Fibroblast of skin of back (primary cell): Measurements from ENCODE around the gene ZDHHC14.
"Not testable (repeated sequence)": the region's sequence is repeated elsewhere in the genome, so short reads cannot be mapped to it uniquely, and the experiment has no call there.

Experiments
- DNase-seq: peaks from one replicate; pipeline ENCODE4 v3.0.0-alpha.2; 2013

The ZDHHC14 gene

DNA sequence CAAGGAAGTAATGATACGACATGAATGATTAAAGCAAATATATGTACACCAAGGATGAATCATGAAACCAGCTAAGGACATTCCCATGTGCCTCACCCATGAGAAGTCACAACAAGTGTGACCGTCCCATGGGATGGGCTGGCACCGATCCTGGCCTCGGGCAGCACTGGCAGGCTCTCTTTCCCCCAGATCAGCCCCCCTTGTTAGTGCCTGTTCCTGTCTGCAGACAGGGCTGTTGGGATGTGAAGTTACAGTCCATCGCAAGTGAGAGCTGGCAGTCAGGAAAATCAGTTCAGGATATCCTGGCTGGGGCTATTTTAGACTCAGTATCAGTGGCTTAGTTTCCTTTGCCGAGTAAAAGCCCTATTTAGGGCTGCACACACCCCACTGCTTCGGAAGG lies 312.9 kb downstream of the ZDHHC14 start:
- peak; percentile 41 for DNase-seq

DNA sequence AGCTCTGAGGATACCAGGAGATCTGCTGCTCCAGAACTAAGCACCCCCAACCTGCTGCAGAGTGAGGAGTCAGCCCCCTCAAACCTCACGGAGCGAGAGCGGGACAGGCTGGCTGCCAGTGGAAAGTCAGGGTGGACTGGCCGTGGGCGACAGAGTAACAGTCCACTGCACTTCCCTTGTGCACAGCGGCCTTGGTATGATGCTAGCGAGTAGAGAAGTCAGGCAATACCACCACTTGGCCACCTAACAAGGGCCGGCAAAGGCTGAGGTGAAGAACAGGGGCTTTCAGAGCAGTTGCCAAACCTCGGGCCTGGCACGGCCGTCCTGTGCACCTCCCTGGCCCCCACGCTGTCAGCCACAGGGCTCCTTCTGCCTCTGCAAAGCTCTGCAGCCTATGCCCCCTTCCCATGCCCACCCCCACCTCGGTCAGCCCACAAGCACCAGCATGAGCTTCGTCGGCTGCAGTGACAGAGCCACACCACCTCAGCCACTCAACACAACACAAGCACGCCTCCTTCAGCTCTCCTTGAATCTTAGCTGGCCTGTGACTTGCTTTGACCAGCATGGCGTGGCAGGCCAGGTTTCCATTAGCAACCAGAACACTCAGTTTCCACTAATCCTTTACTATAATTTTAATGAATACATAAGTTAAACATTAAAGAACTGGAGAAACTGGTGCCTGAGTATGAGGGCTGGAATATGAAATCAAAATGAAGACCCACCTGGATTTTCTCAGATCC lies 314.5 kb downstream of the ZDHHC14 start:
- DNase-seq = no peak

DNA sequence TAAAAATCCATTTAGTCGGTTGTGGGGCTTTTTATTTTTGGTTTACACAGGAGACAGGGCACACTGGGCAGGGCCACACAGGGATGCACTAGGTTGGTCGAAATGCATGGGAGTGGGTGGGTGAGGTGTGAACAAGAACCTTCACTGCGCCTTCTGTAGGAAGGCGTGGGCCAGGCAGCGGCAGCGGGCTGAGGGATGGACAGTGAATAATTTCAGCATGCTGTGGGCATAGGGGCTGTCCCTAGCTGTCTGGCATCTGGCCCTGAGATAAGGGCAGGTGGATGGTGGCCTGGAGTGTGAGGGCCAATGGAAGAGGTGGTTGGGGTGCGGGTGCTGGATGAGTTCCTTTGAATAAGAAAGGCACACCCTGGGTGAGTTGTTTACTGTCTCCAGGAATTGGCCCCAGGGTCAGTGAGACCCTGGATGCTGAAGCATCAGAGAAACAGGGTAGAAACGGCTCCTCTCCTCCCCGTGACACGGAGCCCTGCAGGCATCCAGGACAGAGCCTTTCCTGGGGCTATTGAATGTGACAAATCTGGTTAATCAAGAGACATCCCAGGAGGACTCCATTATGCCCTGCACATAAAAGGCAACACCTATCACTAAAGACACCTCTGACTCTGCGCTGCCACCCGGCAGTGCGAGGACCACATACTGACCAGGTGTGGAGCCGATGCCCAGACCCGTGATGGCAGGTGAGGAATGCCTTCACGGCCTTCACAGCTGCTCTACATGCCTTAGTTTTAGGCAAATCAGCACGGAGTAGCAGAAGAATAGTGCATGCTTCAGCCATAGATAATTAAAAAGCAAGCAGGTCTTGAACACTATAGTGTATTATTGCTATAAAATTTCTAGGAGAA lies 319.0 kb downstream of the ZDHHC14 start:
- DNase-seq = no peak

DNA sequence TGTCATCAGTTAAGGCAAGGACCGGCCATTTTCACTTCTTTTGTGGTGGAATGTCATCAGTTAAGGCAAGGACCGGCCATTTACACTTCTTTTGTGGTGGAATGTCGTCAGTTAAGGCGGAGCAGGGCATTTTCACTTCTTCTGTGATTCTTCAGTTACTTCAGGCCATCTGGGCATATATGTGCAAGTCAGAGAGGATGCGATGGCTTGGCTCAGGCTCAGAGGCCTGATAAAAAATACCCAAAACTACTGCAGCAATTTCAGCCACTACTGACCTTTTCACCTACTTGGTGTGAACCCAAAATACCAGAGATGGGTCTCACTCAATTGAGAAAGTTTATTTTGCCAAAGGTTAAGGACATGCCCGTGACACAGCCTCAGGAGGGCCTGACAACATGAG lies 325.4 kb downstream of the ZDHHC14 start:
- DNase-seq = not testable (repeated sequence)

DNA sequence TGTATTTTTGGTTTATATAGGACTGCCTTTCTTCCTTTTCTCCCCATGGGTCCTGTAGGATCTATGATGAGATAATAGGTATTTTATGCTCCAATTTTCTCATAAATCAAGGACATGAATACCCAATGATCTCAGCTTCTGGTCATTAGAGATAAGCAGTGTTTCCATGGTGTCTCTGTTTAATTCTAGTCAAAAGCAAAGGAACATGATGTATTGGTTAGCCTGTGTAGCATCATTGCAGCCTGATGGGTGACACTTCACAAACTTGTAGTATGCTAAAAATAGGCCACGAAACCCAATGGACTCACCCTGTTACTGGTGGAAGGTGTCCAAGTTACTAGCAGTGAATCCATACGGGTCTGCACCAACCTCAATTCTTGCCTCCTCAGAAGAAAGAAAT lies 325.9 kb downstream of the ZDHHC14 start:
- no peak for DNase-seq

DNA sequence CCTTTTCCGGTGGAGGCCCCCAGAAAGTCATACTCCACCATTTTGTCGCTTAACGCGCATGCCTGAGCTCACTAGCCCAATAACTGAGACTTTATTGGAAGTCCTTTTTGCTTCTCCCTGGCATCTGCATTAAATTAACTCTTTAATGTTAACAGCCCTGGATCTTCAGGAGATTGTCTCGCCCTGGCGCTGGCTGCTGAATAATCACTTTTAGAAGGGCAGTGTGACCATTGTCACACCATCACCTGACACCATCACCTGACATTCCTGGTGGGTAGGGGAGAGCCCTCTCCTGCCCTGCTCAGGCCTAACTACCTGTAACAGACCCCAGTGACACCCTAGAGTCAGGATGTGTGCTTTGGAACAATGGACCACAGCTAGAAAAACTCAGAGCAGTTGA lies 326.6 kb downstream of the ZDHHC14 start:
- no peak for DNase-seq

DNA sequence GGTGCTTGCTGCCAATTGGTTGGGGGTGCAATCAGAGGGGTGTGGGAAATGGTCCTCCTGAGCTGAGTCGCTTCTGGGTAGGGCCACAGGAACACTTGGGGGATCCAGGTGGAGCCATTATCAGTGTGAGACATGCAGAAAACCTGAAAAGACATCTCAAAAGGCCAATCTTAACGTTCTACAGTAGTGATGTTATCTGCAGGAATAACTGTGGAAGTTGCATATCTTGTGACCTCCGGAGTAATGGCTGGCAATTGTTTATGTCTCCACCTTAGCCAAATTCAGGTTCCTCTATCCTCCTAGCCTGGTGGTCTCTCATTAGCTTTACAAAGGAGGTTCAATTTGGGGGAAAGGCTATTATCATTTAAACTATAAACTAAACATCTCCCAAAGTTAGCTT lies 327.2 kb downstream of the ZDHHC14 start:
- no peak for DNase-seq

DNA sequence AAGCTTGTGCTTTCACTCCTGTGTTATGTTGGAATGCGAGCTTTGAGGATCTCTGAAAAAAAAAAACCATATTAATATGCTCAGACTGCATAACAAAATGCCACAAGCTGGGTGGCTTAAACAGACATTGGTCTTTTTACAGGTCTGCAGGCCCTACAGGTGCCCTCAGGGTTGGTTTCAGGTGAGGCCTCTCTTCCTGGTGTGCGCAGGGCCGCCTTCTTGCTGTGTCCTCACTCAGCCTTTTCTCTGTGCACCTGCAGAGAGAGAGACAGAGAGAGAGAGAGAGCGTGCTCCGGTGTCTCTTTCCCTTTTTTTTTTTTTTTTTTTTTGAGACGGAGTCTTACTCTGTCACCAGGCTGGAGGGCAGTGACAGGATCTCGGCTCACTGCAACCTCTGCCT lies 327.9 kb downstream of the ZDHHC14 start:
- no peak for DNase-seq

DNA sequence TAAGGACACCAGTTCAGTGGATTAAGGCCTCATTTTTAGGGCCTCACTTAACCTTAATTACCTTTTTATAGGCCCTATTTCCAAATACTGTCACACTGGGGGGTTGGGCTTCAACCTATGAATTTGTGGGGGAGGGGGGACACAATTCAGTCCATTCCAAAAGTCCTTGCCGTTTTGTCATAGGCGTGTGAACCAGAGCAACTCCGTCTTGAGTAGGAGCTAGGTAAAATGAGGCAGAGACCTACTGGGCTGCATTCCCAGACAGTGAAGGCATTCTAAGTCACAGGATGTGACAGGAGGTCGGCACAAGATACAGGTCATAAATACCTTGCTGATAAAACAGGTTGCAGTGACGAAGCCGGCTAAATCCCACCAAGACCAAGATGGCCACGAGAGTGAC lies 328.6 kb downstream of the ZDHHC14 start:
- DNase-seq = no peak

DNA sequence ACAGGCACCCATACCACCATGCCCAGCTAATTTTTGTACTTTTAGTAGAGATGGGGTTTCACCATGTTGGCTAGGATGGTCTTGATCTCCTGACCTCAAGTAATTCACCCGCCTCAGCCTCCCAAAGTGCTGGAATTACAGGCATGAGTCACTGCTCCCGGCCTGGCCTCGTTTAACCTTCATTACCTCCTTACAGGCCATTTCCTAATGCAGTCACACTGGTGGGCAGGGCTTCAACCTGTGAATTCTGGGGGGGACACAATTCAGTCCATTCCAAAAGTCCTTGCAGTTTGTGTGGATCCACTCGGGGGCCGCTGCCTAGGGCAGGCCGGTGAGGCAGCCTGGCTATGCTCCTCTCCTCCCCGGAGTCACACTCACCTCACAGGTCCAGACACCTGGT lies 329.6 kb downstream of the ZDHHC14 start:
- DNase-seq = no peak

DNA sequence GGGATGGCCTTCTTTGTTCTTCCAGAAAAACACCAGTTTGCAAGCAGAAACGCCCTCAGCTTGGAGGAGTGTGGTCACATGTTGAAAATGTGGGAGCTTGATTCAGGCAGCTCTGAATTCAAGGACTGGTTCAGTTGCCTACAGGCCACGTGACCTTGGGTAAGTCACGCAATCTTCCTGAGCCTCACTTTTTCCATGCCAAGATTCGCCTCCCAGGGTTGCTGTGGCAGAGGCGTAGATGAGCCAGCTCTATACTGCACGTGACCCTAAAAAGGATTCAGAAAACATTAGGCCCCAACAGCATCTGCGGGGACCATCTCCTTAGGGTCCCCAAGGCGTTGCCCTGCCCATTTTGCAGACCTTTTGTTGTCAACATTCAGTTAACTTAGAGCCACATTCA lies 330.1 kb downstream of the ZDHHC14 start:
- DNase-seq = no peak

DNA sequence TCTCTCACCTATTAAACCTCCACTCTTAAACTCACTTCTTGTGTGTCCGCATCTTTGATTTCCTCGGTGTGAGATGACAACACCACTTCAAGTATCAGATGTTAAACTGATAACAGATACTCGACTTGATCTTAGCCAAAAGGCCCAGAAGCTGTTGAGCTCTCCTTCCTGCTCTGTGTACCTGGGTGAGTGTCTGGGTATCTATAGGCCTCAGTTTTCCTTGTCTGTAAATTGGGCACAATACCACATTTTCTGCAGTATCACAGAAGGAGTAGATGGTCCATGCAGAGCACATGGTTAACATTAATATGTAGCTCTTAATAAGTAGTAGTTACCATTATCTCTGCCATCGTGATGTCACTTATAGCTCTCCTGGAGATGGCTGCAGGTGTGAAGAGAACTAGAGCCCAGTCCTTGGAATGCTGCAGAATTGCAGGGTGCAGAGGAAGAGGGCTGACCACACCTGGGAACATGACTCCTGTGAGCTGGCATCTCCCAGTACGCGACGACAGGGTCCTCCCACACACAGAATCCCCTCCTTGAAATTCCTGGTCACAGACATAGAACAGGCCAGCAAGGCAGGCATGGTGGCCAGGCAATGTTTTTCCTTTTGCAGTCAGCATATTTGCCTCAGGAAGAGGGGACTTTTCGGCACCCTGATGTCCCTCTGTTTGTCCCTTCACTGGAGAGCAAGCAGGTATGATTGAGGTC lies 331.8 kb downstream of the ZDHHC14 start:
- no peak for DNase-seq

DNA sequence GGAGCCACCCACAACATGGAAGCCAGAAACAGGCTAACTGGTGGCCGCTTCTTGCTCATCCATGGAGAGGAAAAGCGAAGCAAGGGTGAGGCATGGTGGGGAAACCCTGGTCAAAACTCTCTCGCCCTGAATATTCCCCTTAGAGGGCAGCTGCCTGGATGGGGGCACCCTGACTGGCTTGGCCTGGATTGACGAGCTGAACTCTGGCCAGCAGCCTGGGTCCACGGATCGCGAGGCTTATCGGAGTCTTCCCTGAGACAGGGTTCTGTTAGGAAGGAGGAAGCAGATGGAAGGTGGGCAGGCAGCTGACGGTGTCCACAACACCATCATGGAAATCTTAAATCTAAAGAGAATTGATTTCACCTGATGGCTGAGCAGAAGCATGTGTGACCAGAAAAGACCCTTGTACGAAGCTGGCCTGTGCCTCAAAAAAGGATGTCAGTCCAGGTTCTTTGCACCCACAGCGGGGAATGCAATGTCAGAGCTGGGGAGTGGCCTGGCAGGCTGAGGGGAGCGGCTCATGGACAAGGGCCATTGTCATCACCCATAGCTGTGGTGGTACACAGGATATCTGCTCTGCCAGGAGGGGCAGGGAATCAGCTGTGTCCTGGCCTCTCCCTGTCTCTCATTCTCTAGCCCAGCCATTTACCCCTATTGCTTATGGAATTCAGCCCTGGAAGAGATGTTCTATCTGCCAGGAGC lies 332.6 kb downstream of the ZDHHC14 start:
- DNase-seq = no peak

DNA sequence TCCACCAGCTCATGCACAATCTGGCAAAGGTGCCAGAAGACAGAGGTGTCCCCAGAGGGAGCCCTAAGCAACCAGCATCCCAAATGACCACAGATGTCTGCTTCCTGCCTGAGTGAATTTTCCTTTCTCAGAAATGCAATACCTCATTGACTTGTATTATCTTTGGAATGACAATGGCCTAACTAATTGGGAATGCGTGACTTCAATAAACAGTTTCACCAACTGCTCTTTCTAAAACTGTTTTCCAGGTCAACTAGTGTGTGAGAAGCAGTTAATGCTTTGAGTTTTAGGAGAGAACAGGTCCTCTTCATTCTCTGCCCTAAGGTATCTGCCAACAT lies 333.1 kb downstream of the ZDHHC14 start:
- peak; percentile 81 for DNase-seq

DNA sequence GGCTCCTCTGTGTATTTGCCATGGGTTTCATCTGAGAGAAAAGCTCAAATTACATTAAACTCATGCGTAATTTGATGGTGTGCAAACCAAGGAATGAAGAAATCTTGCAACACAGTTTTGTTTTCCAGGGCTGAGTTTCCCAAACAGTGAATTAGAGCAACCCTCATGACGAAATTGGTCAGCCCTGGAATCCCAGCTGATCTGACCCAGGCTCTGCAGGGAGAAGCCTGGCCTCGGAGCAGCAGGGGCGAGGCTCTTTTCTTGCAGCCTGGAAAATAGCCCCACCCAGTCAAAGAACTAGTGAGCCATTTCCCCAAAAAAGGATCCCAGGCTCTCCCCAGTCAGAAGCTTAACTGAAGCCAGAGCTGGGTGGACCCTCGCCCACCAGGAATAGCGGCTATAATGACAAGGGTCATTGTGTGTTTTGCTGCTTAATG lies 334.8 kb downstream of the ZDHHC14 start:
- DNase-seq = peak; percentile 92

DNA sequence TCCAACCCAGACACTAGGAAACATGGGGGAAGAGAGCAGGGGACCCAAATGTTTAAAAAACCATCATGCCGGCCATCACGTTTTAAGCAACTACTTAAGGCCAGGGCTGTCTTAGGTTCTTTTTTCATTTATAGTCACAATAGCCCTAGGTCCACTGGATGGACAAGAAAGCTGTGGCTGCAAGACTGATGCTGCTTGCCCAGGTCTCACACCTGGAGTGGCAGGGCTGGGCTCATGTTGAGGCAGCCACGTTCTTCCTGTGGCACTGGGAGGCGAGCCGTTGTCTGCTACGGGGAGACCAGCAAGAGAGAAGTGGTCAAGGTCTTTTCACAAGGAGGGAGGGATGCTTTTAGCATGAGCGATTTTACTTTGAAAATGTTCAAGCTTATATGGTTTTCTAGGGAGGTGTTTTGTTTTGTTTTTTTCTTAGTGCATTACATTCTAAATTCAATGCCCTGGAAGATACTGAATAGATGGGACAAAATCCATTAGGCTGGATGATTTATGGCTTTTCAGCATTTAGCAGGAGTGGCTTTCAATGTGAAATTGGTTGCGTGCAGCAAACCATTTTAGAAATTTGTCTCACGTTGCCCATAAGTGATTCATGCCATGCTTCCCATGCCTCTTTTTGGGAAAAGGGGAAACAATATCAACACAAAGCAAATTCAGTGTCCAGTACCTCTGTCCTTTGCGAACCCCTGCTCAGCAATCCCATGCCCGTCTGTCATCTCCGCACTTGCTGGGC lies 335.4 kb downstream of the ZDHHC14 start:
- peak; percentile 91 for DNase-seq

DNA sequence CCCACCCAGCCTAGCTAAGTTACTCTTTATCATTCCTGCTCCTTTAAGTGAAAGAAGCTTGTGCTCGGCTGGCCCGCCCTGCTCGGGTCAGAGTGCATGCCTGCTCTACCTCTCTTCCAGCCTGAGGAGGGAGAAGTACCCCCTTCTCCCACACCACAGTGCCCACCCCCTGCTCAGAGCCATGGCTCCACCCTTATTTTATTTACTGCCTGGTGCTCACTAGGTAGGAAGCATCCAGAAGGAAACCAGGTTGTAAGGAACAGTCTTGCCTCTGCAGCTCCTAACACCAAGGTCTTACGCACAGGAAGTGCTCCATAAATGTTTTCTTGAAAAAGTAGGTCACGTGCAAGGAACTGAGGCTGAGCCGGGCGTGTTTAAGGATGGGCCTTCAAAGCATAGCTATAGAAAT lies 336.4 kb downstream of the ZDHHC14 start:
- DNase-seq = no peak

DNA sequence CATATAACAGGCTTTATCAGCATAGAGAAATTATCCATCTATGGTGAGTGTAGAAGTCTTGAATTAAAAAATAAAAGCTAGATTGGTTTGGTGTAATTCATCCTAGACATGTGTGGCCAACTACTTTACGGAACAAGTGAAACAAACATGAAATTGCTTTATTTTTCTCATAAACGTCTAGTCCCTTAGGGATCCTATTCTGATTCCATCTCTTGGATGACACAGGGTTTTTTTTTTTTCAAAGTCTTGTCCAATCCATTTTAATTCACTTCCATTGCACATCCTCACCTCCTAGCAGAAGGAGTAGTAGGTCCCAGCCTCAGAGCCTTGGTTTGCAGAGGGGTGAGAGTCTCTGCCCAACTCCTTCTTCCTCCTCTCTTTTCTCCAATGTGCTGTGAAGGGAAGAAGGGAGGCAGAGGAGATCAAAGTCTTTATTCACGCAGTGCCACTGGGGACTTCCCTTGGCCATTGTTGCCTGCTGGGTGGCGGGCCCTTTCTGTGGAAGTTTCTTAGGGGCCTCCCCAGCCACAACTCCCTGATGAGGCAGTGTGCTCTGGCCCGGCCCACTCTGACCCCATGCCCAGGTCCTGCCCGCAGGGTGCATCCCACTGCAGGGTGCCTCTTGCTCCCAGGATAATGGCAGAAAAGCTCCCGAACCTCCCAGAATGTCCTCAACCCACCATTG lies 337.7 kb downstream of the ZDHHC14 start:
- no peak for DNase-seq

DNA sequence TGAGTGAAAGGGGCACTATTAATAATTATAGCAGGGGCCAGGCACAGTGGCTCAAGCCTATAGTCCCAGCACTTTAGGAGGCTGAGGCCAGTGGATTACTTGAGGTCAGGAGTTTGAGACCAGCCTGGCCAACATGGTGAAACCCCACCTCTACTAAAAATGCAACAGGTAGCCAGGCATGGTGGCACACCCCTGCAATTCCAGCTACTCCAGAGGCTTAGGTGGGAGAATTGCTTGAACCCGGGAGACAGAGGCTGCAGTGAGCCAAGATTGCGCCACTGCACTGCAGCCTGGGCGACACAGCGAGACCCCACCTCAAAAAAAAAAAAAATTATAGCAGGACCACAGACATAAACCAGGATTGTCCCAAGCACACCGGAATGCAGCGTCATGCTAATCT lies 340.0 kb downstream of the ZDHHC14 start:
- not testable (repeated sequence) for DNase-seq

DNA sequence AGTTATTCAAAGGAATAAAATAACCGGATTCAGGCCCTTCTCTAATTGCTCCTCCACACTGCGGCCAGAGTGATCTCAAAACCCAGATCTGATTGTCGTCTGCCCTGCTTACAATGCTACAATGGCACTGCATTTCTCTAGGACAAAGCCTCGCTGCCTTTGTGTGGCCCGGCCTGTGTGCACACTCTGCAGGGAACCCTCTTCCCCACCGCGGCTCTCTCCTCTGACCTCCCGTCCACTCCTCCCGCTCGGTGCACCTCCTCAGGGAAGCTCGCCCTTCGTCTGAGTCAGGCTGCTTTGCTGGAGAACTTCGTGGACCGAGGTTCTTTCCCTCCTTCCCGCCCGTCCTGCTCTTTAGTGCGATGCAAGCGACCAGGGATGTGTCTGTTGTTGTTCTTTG lies 340.4 kb downstream of the ZDHHC14 start:
- DNase-seq = no peak

DNA sequence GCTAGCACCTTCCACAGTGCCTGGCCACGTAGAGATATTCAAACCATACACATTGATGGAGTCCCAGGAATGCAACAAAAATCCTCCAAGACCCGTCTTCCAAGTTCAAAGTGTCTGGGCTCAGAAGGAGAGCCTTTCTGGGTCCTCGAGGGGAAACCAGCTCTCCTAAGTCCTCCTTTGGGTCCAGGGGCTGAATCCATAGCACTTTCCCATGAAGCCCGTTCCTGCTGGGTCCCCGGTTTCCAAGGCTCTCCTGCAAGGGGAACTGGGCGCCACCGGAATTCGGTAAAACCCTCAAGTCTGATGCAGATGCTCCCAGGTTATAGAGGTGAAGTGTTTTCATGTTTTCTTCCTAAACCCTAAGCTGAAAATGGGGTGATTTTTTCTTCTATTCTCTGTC lies 340.8 kb downstream of the ZDHHC14 start:
- no peak for DNase-seq

DNA sequence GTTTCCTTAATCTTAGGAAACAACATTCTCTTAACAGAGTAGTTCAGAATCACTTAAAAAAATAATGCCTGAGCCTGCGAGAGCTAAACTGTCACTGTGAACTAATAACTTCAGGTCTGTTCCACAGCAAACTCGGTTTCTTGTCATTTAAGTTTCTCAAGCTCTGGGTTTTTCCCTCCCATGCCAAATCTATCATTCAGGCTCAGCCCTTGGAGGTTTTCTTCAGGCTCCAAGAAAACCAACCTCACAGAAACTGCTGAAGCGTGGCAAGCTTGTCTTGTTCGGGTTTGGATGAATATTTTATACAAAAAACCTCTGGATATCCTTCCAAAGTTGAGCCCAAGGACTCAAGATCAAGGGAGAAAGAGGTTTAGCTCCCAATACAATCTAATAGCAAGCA lies 342.4 kb downstream of the ZDHHC14 start:
- no peak for DNase-seq
